ENCODE measurements around the gene NUDCD3. TPM values are rescaled to one million over a fixed set of nuclear protein-coding genes. Genes with fewer than 3 reads are reported as not detected.

The NUDCD3 gene
- total RNA-seq, 1 experiment from 2014 or later = 57.6 TPM

DNA sequence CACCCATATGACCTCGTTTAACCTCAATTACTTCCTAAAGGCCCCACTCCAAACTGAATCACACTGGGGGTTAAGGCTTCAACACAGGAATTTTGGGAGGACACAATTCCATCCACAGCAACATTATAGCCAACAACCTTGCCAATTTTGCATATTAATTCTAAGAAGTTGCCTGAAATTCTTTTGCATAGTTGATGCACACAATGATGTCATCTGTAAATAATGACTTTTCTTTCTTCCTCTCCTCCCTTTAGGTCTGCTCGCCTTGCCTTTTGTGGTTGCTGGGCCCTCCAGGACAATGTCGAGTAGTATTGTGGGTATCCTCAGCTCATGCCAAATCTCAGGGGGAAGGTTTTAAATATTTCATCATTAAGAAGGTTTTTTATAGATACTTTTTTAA lies 149.1 kb downstream of the NUDCD3 start:
- H3K27ac ChIP-seq = no peak overlapping the region
- DNase-seq = no peak
- no peak overlapping the region for H3K4me3 ChIP-seq
- H3K36me3 ChIP-seq = no peaks in the 10 kb centered on the region
- H3K4me1 ChIP-seq = no peaks in the 10 kb centered on the region
- no peaks in the 10 kb centered on the region for H3K27me3 ChIP-seq
- H3K9me3 ChIP-seq (replicated peaks) = no peaks in the 10 kb centered on the region

DNA sequence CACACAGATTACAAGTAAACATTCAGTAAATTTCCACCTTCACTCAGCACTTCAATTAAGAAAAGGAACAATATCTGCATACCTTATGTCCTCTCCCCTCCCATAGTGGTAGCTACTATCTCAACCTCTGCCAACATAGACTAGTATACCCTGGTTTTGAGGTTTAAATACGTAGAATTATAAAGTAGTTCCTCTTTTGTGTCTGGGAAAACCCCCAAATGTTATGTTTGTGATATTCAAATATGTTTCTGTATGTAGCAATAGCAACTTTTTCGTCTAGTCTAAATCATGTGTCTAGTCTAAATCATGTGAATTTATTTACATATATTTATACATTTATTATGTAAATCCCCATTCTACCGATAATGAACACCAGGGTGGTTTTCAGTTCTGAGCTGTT lies 151.9 kb downstream of the NUDCD3 start:
- Histone ChIP-seq H3K27ac (no peak overlapping the region), H3K36me3 (no peaks in the 10 kb centered on the region), H3K9me3 (replicated peaks) (no peaks in the 10 kb centered on the region), H3K4me3 (no peak overlapping the region), H3K4me1 (no peaks in the 10 kb centered on the region), H3K27me3 (no peaks in the 10 kb centered on the region)
- no peak for DNase-seq

- no peak for DNase-seq
- H3K36me3 ChIP-seq = no peaks in the 10 kb centered on the region
- no peaks in the 10 kb centered on the region for H3K27me3 ChIP-seq
These were observed 154.0 kb downstream of the NUDCD3 start for GRCh38 chr7:44336491-44336890.

GRCh38 chr7:44335184-44335583 lies 155.3 kb downstream of the NUDCD3 start:
- Histone ChIP-seq H3K27ac (no peak overlapping the region), H3K4me1 (no peaks in the 10 kb centered on the region), H3K4me3 (no peak overlapping the region), H3K27me3 (no peaks in the 10 kb centered on the region), H3K36me3 (no peaks in the 10 kb centered on the region), H3K9me3 (replicated peaks) (no peaks in the 10 kb centered on the region)
- DNase-seq = no peak

More at GRCh38 chr7:44336491-44336890, 154.0 kb downstream of the NUDCD3 start:
- H3K4me1 ChIP-seq = no peaks in the 10 kb centered on the region
- H3K9me3 ChIP-seq (replicated peaks) = no peaks in the 10 kb centered on the region
- H3K4me3 ChIP-seq = no peak overlapping the region
- H3K27ac ChIP-seq = no peak overlapping the region

DNA sequence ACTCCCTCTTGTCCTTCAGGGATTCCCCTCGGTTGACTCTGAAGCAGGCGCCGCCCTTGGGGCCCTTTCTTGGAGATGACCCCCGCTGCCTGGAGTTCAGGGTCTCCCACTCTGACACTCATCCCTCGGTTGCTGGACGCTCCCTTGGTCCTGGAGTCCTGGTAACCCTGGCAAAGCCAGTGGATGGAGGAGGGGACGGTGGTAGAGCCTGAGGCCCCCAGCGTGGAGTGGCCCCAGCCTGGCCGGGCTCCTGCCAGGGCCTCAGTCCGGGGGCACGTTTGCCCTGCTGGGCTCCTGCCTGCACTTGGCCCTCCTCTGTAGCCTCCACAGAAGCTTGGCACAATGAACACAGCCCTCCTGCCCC lies 155.7 kb downstream of the NUDCD3 start:
- no peaks in the 10 kb centered on the region for H3K9me3 ChIP-seq (replicated peaks)

DNA sequence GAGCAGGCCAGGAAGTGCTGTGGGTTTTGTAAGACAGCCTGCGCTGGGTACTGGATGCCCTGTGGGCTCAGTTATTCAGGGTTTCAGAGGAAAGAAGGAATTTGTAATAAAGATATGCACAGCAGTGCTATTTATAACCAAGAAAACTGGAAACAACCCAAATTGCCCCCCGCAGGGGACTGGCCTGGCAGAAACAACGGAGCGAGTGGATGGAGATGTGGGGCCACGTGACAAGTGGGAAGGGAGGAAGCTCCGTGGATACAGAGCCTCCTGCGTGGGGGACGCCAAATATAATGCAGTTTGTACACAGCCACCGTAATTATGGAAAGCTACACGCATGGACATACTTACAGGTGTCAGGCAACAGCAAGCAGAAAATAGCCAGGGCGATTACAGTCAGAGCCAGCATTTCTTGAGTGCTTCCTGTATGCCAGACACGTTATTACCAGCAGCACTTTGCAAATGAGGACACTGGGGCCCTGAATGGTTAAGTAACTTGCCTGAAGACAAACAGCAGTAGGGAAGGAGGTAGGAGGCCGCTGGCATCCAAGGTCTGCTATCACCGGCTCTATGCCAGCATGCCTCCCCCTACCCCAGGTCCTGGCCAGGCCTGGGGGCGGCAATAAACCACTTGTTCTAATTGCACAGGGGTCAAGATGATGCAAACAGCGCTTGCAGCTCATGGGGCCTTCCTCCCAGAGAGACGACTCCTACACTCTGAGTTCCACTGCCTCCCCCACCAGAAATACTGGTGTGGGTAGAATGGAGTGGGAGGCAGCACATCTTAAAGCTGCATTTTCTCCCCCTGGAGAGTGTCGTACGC lies 156.3 kb downstream of the NUDCD3 start:
- no peaks in the 10 kb centered on the region for H3K4me1 ChIP-seq
- no peaks in the 10 kb centered on the region for H3K36me3 ChIP-seq
- no peaks in the 10 kb centered on the region for H3K27me3 ChIP-seq
- no peaks in the 10 kb centered on the region for H3K9me3 ChIP-seq (replicated peaks)
- no peak for DNase-seq
- H3K27ac ChIP-seq = no peak overlapping the region
- H3K4me3 ChIP-seq = no peak overlapping the region

More for the DNA sequence above, 155.7 kb downstream of the NUDCD3 start:
- Histone ChIP-seq H3K27me3 (no peaks in the 10 kb centered on the region), H3K4me3 (no peak overlapping the region), H3K36me3 (no peaks in the 10 kb centered on the region), H3K4me1 (no peaks in the 10 kb centered on the region), H3K27ac (no peak overlapping the region)
- DNase-seq = no peak

DNA sequence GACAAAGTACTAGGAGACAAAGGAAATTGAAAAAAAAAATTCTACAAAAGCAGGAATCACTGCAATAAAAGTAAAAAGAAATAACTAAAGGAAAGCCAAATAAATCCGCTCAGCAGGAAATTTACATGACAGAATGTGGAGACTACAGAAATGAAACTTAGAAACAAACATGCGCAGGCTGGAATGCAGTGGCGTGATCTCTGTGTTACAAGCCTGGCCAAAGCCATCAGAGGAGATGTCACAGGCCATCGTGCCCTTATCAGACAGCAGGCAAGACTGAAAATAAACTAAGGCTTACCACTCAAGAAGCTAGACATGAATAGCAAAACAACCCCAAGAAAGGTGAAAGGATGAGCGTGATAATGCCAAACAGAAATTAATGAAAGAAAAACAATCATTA lies 158.8 kb downstream of the NUDCD3 start:
- no peaks in the 10 kb centered on the region for H3K4me1 ChIP-seq
- H3K27me3 ChIP-seq = no peaks in the 10 kb centered on the region; the same call in 1 of the 2 replicates
- no peaks in the 10 kb centered on the region for H3K9me3 ChIP-seq (replicated peaks)
- no peak overlapping the region for H3K4me3 ChIP-seq
- no peaks in the 10 kb centered on the region for H3K36me3 ChIP-seq
- no peak for DNase-seq
- no peak overlapping the region for H3K27ac ChIP-seq

- no peak overlapping the region for H3K27ac ChIP-seq
- H3K27me3 ChIP-seq = no peaks in the 10 kb centered on the region; the same call in 1 of the 2 replicates
- H3K9me3 ChIP-seq (replicated peaks) = no peaks in the 10 kb centered on the region
- H3K4me3 ChIP-seq = no peak overlapping the region
- H3K4me1 ChIP-seq = no peaks in the 10 kb centered on the region
- no peaks in the 10 kb centered on the region for H3K36me3 ChIP-seq
- no peak for DNase-seq
These were observed 160.1 kb downstream of the NUDCD3 start for GRCh38 chr7:44330331-44330730.

DNA sequence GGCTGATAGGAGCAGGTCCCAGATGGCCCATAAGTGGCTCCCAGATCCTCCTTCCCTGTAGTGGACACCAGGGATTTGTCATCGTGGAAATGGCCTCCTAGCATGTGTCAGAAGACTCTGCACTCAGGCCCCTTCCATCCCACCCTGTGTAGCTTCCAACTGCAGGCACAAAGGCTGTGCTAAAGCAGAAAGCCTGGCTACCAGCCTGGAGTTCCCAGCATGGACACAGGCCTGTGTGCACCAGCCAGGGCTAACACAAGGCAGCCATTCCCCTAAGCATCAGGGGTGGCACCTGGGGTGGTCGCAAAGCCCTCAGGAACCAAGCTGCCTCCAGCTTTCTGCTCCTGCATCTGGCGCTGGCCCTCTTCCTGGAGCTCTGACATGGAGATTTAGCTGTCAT lies 160.6 kb downstream of the NUDCD3 start:
- no peak for DNase-seq
- no peak overlapping the region for H3K4me3 ChIP-seq
- H3K27me3 ChIP-seq = no peaks in the 10 kb centered on the region; the same call in 1 of the 2 replicates
- H3K36me3 ChIP-seq = no peaks in the 10 kb centered on the region
- H3K9me3 ChIP-seq (replicated peaks) = no peaks in the 10 kb centered on the region
- no peaks in the 10 kb centered on the region for H3K4me1 ChIP-seq
- H3K27ac ChIP-seq = no peak overlapping the region

Other genes starting within 250 kb of the NUDCD3 start
- gene CAMK2B, start 165.1 kb downstream of the NUDCD3 start, total RNA-seq (2014; rRNA removed; shearing (Covaris generic)) = 0.84 and 2.4 TPM in 2 replicates
- gene NPC1L1, start 50.7 kb upstream of the NUDCD3 start, total RNA-seq (2014; rRNA removed; shearing (Covaris generic)) = not detected in 2 replicates
- gene DDX56, start 83.2 kb upstream of the NUDCD3 start, total RNA-seq (2014; rRNA removed; shearing (Covaris generic)) = 88.5 and 90.1 TPM in 2 replicates
- 101 and 114 TPM in 2 replicates for gene TMED4, start 91.6 kb upstream of the NUDCD3 start, total RNA-seq (2014; rRNA removed; shearing (Covaris generic))
- 37.8 and 39.4 TPM in 2 replicates for gene OGDH, start 116.0 kb upstream of the NUDCD3 start, total RNA-seq (2014; rRNA removed; shearing (Covaris generic))